Smooth muscle cell (in vitro differentiated cells): ENCODE data around the gene ASXL2. TPM values are rescaled to one million over a fixed set of nuclear protein-coding genes. Genes with fewer than 3 reads are reported as not detected.
A peak's percentile ranks its signal among the peaks of the same experiment; 100 is the strongest.

Experiments used
- DNase-seq: peaks from one replicate; lab custom pipeline; 2025; ENCODE audit not compliant: unreplicated experiment; lab: John Stamatoyannopoulos, UW
- H2AFZ ChIP-seq: fragments of 200-600 bp; sonication (generic); 2 replicates; pipeline ENCODE4 v1.6.0; 2016; ENCODE audit warnings: antibody characterized with exemption, low read depth, mild to moderate bottlenecking
- H3F3A ChIP-seq: fragments of 200-600 bp; sonication (generic); 2 replicates; pipeline ENCODE4 v1.6.0; 2017; ENCODE audit warnings: antibody characterized with exemption, low read depth
- H3K27ac ChIP-seq: fragments of 200-600 bp; sonication (generic); 2 replicates; pipeline ENCODE4 v1.5.1; 2016; ENCODE audit warnings: low read depth, mild to moderate bottlenecking
- H3K27me3 ChIP-seq: fragments of 200-600 bp; sonication (generic); 2 replicates; pipeline ENCODE4 v1.6.1; 2016; ENCODE audit warnings: low read depth, mild to moderate bottlenecking
- H3K36me3 ChIP-seq: fragments of 200-600 bp; sonication (generic); 2 replicates; pipeline ENCODE4 v1.5.1; 2016; ENCODE audit warnings: low read depth
- H3K4me1 ChIP-seq: fragments of 200-600 bp; sonication (generic); 2 replicates; pipeline ENCODE4 v1.5.1; 2016; ENCODE audit warnings: low read depth
- H3K4me2 ChIP-seq: fragments of 200-600 bp; sonication (generic); 2 replicates; pipeline ENCODE4 v1.6.0; 2016; ENCODE audit warnings: mild to moderate bottlenecking
- H3K4me3 ChIP-seq: fragments of 200-600 bp; sonication (generic); 2 replicates; pipeline ENCODE4 v1.5.1; 2016; ENCODE audit warnings: mild to moderate bottlenecking
- H3K79me2 ChIP-seq: fragments of 200-600 bp; sonication (generic); 2 replicates; pipeline ENCODE4 v1.6.0; 2016; ENCODE audit warnings: low read depth, mild to moderate bottlenecking
- H3K9ac ChIP-seq: fragments of 200-600 bp; sonication (generic); 2 replicates; pipeline ENCODE4 v1.6.0; 2016; ENCODE audit warnings: low read depth
- H3K9me3 ChIP-seq: fragments of 200-600 bp; sonication (generic); replicated peaks from 2 replicates; pipeline ENCODE4 v1.5.1; 2016; ENCODE audit warnings: low read depth
- H4K20me1 ChIP-seq: fragments of 200-600 bp; sonication (generic); 2 replicates; pipeline ENCODE4 v1.6.0; 2016; ENCODE audit warnings: low read depth
- CTCF ChIP-seq: fragments of 200-600 bp; sonication (generic); IDR thresholded peaks from 2 replicates; pipeline ENCODE4 v1.5.1; 2017; ENCODE audit warnings: borderline replicate concordance, mild to moderate bottlenecking, antibody characterized with exemption; ENCODE audit not compliant: insufficient read depth, poor library complexity, severe bottlenecking
- WGBS: methylation state at CpG from one replicate; pipeline ENCODE4 v1.1.7; 2016; ENCODE audit warnings: low lambda C conversion rate; 5-methylcytosine and 5-hydroxymethylcytosine counted together
- polyA plus RNA-seq: library from polyadenylated mRNA; unstranded; fragments of >200 nt; fragmentation: Nextera tagmentation; extraction: Ambion mirVana; gene quantifications from 2 replicates; pipeline ENCODE4 v1.2.1, GENCODE V29; 2016
- total RNA-seq: library from RNA; depleted of rRNA; stranded (reverse); fragments of >200 nt; gene quantifications from 2 replicates; pipeline ENCODE4 v1.2.3, GENCODE V29; 2014

ASXL2 gene
- total and polyA plus RNA-seq, 2 experiments from 2014 or later, result 4.1 to 13.2 TPM

- no peaks in the 10 kb centered on the region for H4K20me1 ChIP-seq
- peaks cover 3% of the 10 kb centered on the region for H3K27me3 ChIP-seq
- H2AFZ ChIP-seq, result no peak overlapping the region
- no peak for TF ChIP-seq CTCF
- H3K27ac ChIP-seq, result no peak overlapping the region
- 92% methylated on average over 3 of the region's 3 CpGs for WGBS
- DNase-seq, result no peak
- no peaks in the 10 kb centered on the region for H3K79me2 ChIP-seq
- H3K4me1 ChIP-seq, result peaks cover 18% of the 10 kb centered on the region
- H3K4me3 ChIP-seq, result no peak overlapping the region
- no peak overlapping the region for H3K9ac ChIP-seq
- H3K36me3 ChIP-seq, result no peaks in the 10 kb centered on the region
- no peak overlapping the region for H3K4me2 ChIP-seq
- H3F3A ChIP-seq, result no peaks in the 10 kb centered on the region
- no peaks in the 10 kb centered on the region for H3K9me3 ChIP-seq
Observed at GRCh38 chr2:25722224-25722623, 156.1 kb downstream of the ASXL2 start.

GRCh38 chr2:25720575-25720974 is 157.7 kb downstream of the ASXL2 start:
- Histone ChIP-seq H3K9ac (no peak overlapping the region), H3K9me3 (no peaks in the 10 kb centered on the region), H2AFZ (no peak overlapping the region), H4K20me1 (no peaks in the 10 kb centered on the region), H3K27me3 (peaks cover 3% of the 10 kb centered on the region), H3K27ac (no peak overlapping the region), H3K4me1 (peaks cover 18% of the 10 kb centered on the region), H3K79me2 (no peaks in the 10 kb centered on the region), H3F3A (no peaks in the 10 kb centered on the region), H3K4me2 (no peak overlapping the region), H3K4me3 (no peak overlapping the region), H3K36me3 (no peaks in the 10 kb centered on the region)
- DNase-seq, result no peak
- 75% methylated on average over 1 of the region's 1 CpG for WGBS
- no peak for TF ChIP-seq CTCF

- H3K4me1 ChIP-seq, result peaks cover 3% of the 10 kb centered on the region
- no peaks in the 10 kb centered on the region for H4K20me1 ChIP-seq
- H3K36me3 ChIP-seq, result no peaks in the 10 kb centered on the region
- H3K27ac ChIP-seq, result no peak overlapping the region
- no peak overlapping the region for H2AFZ ChIP-seq
- no peak for DNase-seq
- no peaks in the 10 kb centered on the region for H3K79me2 ChIP-seq
- no peak for TF ChIP-seq CTCF
- no peaks in the 10 kb centered on the region for H3K9me3 ChIP-seq
- 88% methylated on average over 1 of the region's 1 CpG for WGBS
- H3K4me3 ChIP-seq, result no peak overlapping the region
- no peak overlapping the region for H3K9ac ChIP-seq
- H3K4me2 ChIP-seq, result no peak overlapping the region
- H3K27me3 ChIP-seq, result peaks cover 3% of the 10 kb centered on the region
- H3F3A ChIP-seq, result no peaks in the 10 kb centered on the region
Observed at GRCh38 chr2:25714740-25715139, 163.5 kb downstream of the ASXL2 start.

GRCh38 chr2:25712455-25712854 is 165.8 kb downstream of the ASXL2 start:
- Histone ChIP-seq H4K20me1 (no peaks in the 10 kb centered on the region), H2AFZ (peak overlapping the region; percentile 66), H3K27ac (no peak overlapping the region), H3K4me3 (no peak overlapping the region), H3K9me3 (no peaks in the 10 kb centered on the region), H3K27me3 (no peaks in the 10 kb centered on the region), H3K79me2 (no peaks in the 10 kb centered on the region), H3K9ac (no peak overlapping the region), H3K36me3 (no peaks in the 10 kb centered on the region), H3K4me2 (peak overlapping the region; percentile 63), H3F3A (no peaks in the 10 kb centered on the region), H3K4me1 (peaks cover 3% of the 10 kb centered on the region)
- TF ChIP-seq CTCF, result no peak
- WGBS, result 89% methylated on average over 5 of the region's 5 CpGs
- no peak for DNase-seq
